ENCODE data around the gene DNAJB1. TPM values are rescaled to one million over a fixed set of nuclear protein-coding genes. Genes with fewer than 3 reads are reported as not detected.

DNAJB1 gene
- total RNA-seq, 1 experiment from 2014 or later: 54.5 TPM

- ChIA-PET POLR2A (no interaction called here), CTCF (interaction anchor here (1.0 to 1.6 kb wide), 4 partner anchors 20 to 53 kb away, joined by 4 to 9 read pairs (median 4); no protein-coding TSS in a partner anchor)
- Mint-ChIP-seq H3K4me3 (no peak overlapping the region), H3K36me3 (no peaks in the 10 kb centered on the region), H3K27ac (no peak overlapping the region; the same call in 1 of the 2 replicates), H3K4me1 (peaks cover 10% of the 10 kb centered on the region), H3K27me3 (ENCODE audit: low read depth) (no peaks in the 10 kb centered on the region), H3K9me3 (no peaks in the 10 kb centered on the region)
- DNase-seq (ENCODE audit: low spot score) (no peak), ATAC-seq (no peak)
- no peak for TF ChIP-seq PRRX2 (CRISPR knock-in tag; IDR thresholded peaks at IDR 0.05)
- TF ChIP-seq, protein P1, sequence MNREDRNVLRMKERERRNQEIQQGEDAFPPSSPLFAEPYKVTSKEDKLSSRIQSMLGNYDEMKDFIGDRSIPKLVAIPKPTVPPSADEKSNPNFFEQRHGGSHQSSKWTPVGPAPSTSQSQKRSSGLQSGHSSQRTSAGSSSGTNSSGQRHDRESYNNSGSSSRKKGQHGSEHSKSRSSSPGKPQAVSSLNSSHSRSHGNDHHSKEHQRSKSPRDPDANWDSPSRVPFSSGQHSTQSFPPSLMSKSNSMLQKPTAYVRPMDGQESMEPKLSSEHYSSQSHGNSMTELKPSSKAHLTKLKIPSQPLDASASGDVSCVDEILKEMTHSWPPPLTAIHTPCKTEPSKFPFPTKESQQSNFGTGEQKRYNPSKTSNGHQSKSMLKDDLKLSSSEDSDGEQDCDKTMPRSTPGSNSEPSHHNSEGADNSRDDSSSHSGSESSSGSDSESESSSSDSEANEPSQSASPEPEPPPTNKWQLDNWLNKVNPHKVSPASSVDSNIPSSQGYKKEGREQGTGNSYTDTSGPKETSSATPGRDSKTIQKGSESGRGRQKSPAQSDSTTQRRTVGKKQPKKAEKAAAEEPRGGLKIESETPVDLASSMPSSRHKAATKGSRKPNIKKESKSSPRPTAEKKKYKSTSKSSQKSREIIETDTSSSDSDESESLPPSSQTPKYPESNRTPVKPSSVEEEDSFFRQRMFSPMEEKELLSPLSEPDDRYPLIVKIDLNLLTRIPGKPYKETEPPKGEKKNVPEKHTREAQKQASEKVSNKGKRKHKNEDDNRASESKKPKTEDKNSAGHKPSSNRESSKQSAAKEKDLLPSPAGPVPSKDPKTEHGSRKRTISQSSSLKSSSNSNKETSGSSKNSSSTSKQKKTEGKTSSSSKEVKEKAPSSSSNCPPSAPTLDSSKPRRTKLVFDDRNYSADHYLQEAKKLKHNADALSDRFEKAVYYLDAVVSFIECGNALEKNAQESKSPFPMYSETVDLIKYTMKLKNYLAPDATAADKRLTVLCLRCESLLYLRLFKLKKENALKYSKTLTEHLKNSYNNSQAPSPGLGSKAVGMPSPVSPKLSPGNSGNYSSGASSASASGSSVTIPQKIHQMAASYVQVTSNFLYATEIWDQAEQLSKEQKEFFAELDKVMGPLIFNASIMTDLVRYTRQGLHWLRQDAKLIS (CRISPR knock-in tag; IDR thresholded peaks at IDR 0.05; ENCODE audit: borderline replicate concordance): no peak
- TF ChIP-seq, protein P2, sequence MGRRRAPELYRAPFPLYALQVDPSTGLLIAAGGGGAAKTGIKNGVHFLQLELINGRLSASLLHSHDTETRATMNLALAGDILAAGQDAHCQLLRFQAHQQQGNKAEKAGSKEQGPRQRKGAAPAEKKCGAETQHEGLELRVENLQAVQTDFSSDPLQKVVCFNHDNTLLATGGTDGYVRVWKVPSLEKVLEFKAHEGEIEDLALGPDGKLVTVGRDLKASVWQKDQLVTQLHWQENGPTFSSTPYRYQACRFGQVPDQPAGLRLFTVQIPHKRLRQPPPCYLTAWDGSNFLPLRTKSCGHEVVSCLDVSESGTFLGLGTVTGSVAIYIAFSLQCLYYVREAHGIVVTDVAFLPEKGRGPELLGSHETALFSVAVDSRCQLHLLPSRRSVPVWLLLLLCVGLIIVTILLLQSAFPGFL (CRISPR knock-in tag; IDR thresholded peaks at IDR 0.05; ENCODE audit: borderline replicate concordance): no peak
- TF ChIP-seq SMAD3 (CRISPR knock-in tag; IDR thresholded peaks at IDR 0.05; ENCODE audit: borderline replicate concordance): no peak
- TF ChIP-seq ZNF423 (CRISPR knock-in tag; IDR thresholded peaks at IDR 0.05): no peak
These were observed 7.5 kb upstream of the DNAJB1 start for GRCh38 chr19:14525729-14526128.

DNA sequence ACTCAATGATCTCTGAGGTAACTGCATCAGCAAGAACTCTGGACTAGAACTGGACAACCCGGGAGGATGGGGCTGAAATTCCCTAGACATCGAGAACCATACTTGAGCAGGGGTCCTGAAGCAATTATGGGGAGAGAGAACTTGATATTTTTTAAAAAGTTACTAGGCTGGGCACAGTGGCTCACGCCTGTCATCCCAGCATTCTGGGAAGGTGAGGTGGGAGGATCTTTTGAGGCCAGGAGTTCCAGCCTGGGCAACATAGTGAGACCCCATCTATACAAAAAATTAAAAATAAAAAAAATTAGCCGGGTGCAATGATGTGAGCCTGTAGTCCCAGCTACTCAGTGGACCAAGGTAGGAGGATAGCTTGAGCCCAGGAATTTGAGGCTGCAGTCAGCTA is 2.3 kb upstream of the DNAJB1 start:
- Mint-ChIP-seq H3K4me1 (peaks cover 25% of the 10 kb centered on the region), H3K36me3 (peaks cover 13% of the 10 kb centered on the region), H3K27ac (no peak overlapping the region), H3K9me3 (no peaks in the 10 kb centered on the region), H3K27me3 (ENCODE audit: low read depth) (no peaks in the 10 kb centered on the region), H3K4me3 (no peak overlapping the region)
- DNase-seq (ENCODE audit: low spot score): no peak
- TF ChIP-seq ZNF416 (CRISPR knock-in tag; IDR thresholded peaks at IDR 0.05): no peak
- no peak for TF ChIP-seq ESRRA (CRISPR knock-in tag; IDR thresholded peaks at IDR 0.05; ENCODE audit: borderline replicate concordance)
- 0 out of 2 replicates have a peak, but pooled peaks have one; percentile 26 for TF ChIP-seq ZNF121 (CRISPR knock-in tag; IDR thresholded peaks at IDR 0.05)
- TF ChIP-seq CREM (CRISPR knock-in tag; IDR thresholded peaks at IDR 0.05): no peak
- TF ChIP-seq ZNF423 (CRISPR knock-in tag; IDR thresholded peaks at IDR 0.05): no peak
- ChIA-PET POLR2A (no interaction called here), CTCF (no interaction called here)
- no peak for ATAC-seq

DNA sequence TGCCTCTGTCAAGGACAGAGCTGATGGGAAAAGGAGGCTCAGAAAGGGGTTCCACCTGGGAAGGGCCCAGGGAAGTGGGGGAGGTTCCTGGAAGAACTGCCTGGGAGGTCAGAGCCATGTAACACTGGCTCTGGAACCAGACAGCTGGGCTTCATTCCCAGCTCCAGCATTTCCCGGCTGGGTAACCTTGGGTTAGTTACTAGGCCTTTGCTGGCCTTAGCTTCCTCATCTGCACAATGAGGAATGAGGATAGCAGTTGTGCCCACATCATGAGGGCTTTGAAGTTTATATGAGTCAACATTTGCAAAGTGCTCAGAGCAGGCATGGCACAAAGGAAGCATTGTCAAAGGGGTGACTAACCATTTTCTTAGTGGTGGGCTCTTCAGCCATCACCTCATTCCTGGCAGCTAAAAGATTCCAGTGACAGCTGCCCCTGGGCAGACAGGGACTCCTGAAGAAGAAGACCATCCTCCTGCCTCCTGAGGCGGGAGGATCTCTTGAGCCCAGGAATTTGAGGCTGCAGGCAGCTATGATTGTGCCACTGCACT is 1.7 kb upstream of the DNAJB1 start:
- POLR2A ChIA-PET: no interaction called here
- peaks cover 19% of the 10 kb centered on the region for H3K36me3 Mint-ChIP-seq
- CTCF ChIA-PET: no interaction called here
- H3K9me3 Mint-ChIP-seq: no peaks in the 10 kb centered on the region
- TF ChIP-seq JUN (CRISPR knock-in tag; IDR thresholded peaks at IDR 0.05) (no peak), SMAD3 (CRISPR knock-in tag; IDR thresholded peaks at IDR 0.05; ENCODE audit: borderline replicate concordance) (no peak), ZNF396 (CRISPR knock-in tag; IDR thresholded peaks at IDR 0.05; ENCODE audit: borderline replicate concordance) (no peak), GABPB1 (CRISPR knock-in tag; IDR thresholded peaks at IDR 0.05) (no peak), E2F1 (CRISPR knock-in tag; IDR thresholded peaks at IDR 0.05) (no peak), ZNF219 (CRISPR knock-in tag; IDR thresholded peaks at IDR 0.05; ENCODE audit: borderline replicate concordance) (no peak), ESRRA (CRISPR knock-in tag; IDR thresholded peaks at IDR 0.05; ENCODE audit: borderline replicate concordance) (no peak), AR (CRISPR knock-in tag; IDR thresholded peaks at IDR 0.05) (no peak), KAT7 (CRISPR knock-in tag; IDR thresholded peaks at IDR 0.05; ENCODE audit: borderline replicate concordance) (no peak), FOXP1 (CRISPR knock-in tag; IDR thresholded peaks at IDR 0.05; ENCODE audit: borderline replicate concordance) (no peak)
- TF ChIP-seq, protein P3, sequence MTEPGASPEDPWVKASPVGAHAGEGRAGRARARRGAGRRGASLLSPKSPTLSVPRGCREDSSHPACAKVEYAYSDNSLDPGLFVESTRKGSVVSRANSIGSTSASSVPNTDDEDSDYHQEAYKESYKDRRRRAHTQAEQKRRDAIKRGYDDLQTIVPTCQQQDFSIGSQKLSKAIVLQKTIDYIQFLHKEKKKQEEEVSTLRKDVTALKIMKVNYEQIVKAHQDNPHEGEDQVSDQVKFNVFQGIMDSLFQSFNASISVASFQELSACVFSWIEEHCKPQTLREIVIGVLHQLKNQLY (CRISPR knock-in tag; IDR thresholded peaks at IDR 0.05): no peak
- TF ChIP-seq, protein P4, sequence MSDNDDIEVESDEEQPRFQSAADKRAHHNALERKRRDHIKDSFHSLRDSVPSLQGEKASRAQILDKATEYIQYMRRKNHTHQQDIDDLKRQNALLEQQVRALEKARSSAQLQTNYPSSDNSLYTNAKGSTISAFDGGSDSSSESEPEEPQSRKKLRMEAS (CRISPR knock-in tag; IDR thresholded peaks at IDR 0.05): no peak
- peaks cover 27% of the 10 kb centered on the region for H3K4me1 Mint-ChIP-seq
- peak overlapping the region; percentile 96 for H3K27ac Mint-ChIP-seq
- peak overlapping the region; percentile 71 for H3K4me3 Mint-ChIP-seq
- DNase-seq (ENCODE audit: low spot score) (no peak), ATAC-seq (no peak)
- H3K27me3 Mint-ChIP-seq (ENCODE audit: low read depth): no peaks in the 10 kb centered on the region

Measured in WTC11 (cell line).